ENCODE data around the gene CCNF.
"Not testable (repeated sequence)": the region's sequence is repeated elsewhere in the genome, so short reads cannot be mapped to it uniquely, and the experiment has no call there.

CCNF gene, protein sequence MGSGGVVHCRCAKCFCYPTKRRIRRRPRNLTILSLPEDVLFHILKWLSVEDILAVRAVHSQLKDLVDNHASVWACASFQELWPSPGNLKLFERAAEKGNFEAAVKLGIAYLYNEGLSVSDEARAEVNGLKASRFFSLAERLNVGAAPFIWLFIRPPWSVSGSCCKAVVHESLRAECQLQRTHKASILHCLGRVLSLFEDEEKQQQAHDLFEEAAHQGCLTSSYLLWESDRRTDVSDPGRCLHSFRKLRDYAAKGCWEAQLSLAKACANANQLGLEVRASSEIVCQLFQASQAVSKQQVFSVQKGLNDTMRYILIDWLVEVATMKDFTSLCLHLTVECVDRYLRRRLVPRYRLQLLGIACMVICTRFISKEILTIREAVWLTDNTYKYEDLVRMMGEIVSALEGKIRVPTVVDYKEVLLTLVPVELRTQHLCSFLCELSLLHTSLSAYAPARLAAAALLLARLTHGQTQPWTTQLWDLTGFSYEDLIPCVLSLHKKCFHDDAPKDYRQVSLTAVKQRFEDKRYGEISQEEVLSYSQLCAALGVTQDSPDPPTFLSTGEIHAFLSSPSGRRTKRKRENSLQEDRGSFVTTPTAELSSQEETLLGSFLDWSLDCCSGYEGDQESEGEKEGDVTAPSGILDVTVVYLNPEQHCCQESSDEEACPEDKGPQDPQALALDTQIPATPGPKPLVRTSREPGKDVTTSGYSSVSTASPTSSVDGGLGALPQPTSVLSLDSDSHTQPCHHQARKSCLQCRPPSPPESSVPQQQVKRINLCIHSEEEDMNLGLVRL

DNA sequence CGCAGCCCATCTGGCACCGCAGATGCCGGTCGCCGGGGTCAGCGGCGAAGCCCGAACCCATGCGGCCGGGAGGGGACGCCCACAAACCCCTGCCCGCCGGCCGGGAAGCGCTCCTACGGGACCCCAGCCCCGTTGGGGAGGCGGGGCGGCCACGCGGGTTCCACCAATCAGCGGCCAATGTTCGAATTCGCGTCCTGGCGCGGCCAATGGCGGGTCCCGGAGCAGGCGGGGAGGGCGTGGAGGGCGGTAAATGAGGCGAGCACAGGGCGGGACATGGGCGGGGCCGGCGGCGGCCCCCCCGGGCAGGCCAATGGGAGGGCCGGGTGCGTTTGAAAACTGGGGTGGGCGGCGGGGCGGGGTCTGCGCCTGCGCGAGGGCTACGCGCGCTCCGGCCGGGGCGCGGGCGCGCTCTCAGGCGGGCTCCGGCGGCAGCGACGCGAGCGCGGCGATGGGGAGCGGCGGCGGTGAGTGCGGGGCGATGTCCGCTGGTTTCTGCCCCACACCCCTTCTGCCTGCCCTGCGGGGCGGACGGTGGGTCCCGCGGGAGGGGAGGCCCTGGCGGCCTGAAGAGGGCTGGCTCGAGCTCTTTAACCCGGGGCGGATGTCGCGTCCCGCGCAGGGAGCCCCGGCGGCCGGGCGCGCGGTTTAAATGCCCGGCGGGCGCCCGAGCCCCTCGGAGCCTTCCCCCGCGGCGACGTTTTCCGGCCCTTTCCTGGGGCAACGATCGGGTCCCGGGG is at the start of gene CCNF:
Gene CCNF (plus strand): TSS at position 414 of the 737 bp plus-strand sequence. CDS start 35 bp downstream, at position 449.
- DNase-seq (ENCODE audit: low read depth, low spot score), result peak; percentile 99

DNA sequence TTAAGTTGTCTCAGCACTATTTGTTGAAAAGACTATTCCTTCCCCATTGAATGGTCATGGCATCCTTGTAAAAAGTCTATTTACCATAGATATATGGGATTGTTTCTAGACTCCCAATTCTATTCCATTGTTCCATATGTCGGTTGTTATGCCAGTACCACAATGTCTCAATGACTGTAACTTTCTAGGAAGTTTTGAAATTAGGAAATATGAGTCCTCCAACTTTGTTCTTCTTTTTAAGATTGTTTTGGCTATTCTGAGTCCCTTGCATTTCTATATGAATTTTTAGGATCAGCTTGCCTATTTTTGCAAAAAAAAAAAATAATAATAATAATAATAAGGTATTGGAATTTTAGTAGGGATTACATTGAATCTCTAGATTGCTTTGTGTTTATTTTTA is 45.7 kb upstream of the CCNF start:
- no peak for DNase-seq (ENCODE audit: low read depth, low spot score)

DNA sequence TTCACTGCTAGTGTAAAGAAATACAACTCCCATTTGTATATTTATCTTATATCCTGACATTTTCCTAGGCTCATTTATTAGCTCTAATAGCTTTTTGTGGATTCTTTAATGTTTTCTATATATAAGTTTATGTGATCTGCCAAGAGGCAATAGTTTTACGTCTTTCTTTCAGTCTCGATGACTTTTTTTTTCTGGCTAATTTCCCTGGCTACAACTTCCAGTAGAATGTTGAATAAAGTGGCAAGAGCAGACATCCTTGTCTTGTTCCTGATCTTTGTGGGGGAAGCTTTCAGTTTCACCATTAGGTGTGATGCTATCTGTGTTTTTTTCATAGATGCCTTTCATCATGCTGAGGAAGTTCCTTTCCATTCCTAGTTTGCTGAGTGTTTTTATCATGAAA is 44.8 kb upstream of the CCNF start:
- DNase-seq (ENCODE audit: low read depth, low spot score), result no peak

DNA sequence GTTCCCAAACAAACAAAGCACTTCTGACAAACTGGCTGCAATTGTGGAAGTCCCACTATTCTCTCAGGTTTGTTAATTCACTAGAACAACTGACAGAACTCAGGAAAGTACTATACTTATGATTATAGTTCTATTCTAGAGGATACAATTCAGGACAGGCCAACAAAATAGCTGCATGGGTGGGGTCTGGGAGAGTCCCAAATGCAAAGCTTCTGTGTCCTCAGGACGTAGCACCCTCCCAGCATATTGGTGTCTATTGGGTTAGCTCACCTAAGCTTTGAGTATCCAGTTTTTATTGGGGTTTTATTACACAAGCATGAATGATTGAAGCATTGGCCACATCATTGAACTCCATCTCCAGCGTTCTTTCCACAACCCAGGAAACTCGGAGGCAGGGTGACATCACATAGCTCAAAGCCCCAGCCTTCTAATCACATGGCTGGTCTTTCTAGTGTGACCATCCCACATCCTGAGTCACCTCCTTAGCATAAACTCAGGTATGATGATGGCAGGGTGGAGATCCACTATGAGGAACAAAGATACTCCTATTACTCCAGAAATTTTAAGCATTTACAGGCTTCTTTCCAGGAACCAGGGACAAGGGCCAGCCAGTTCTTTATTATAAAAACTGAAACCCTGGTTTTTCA is 43.9 kb upstream of the CCNF start:
- peak; percentile 57 for DNase-seq (ENCODE audit: low read depth, low spot score)

DNA sequence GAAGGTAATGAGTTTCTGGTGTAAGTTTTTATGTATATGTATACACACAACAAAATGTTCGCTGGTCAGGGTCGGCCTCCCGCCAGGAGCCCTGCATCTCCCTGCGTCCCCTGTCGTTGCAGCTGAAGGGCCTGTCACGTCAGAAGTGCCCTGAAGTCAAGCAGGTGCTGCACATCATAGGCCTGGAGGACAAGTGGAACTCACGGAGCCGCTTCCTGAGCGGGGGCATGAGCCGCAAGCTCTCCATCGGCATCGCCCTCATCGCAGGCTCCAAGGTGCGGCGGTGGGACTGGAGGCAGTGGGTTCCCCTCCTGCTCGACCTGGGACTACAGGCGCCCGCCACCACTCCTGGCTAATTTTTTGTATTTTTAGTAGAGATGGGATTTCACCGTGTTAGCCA is 43.3 kb upstream of the CCNF start:
- DNase-seq (ENCODE audit: low read depth, low spot score), result not testable (repeated sequence)

DNA sequence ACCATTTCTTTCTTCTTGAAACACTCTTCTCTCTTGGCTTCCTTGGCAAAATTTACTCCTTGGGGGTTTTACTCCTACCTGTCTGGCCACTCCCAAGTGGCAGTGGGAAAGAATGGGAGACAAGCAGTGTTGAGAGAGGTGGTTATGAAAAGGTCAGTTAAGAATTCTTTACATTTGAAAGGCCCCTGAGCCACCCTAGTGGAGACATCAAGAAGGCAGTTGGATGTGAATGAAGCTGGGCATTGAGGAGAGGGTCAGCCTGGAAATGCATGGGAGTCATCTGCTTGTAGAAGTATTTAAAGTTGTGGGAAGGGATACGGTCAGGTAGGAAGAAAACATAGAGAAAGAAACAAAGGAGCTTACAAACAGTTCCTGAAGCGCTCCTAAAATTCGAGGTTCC is 42.3 kb upstream of the CCNF start:
- DNase-seq (ENCODE audit: low read depth, low spot score), result no peak

DNA sequence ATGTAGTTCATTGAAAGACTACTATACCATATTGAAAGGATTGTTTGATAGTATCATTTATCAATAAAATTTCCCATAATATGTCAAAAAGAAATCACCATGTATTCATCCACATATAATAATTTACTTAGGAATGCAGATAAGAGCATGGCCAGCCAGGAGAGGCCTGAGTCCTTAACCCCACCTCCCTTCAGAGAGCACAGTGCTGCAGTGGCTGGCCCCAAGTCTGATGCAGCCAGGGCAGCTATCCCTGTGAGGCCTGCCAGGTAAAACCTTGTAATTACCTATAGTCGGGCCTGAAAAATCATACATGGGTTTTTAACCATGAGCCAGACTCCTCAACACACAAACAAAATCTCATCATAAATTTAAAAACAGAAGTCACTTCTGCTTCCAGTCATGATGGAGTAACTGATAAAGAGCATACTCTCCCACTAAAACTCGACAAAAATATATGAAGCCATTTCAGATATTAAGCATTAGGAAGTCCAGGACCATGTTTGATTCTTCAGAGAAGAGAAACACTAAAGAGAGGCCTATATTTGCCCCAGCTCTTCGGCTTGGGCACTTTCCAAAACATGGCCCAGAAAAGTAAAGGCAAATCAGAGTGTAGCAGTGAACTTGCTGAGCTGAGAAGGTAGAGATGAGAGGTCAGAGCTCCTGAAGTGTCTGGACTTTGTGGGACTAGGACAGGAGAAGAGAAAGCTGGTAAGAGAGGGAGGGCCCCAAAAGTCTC is 40.9 kb upstream of the CCNF start:
- no peak for DNase-seq (ENCODE audit: low read depth, low spot score)

DNA sequence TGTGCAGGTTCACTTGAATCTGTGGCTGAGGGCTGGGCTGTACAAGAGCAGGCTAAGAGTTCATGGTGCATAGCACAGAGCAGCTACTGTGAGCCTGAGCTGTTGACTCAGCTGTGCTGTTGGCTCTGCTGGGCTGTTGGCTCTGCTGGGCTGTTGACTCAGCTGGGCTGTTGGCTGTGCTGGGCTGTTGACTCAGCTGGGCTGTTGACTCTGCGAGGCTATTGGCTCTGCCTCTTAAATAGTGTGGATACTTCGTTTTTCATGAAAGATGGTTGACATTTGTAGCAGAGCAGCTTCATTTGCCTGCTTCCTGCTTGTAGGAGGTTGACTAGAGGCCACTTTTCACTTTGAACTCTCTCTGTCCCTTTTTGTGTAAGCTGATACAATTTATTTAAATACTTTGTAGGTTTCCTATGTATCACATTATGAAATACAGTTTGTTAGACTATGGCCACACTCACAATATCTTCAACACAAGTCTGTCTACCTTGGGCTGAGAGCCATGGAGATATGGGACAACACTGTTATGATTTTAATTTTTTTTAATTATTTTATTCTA is 40.3 kb upstream of the CCNF start:
- DNase-seq (ENCODE audit: low read depth, low spot score), result peak; percentile 63

DNA sequence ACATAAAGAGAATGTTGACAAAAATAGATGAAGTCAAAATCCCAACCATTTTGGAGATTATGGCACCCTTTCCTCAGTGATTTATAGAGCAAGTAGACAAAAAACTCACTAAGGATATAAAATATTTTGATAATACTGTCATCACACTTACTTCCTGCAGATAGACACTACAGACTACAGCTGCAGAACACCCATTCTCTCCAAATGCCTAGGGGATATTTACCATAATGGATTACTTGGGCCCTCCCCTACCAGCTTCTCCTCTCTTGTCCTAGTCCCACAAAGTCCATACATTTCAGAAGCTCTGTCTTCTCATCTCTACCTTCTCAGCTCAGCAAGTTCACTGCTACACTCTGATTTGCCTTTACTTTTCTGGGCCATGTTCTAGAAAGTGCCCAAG is 37.2 kb upstream of the CCNF start:
- DNase-seq (ENCODE audit: low read depth, low spot score), result no peak

DNA sequence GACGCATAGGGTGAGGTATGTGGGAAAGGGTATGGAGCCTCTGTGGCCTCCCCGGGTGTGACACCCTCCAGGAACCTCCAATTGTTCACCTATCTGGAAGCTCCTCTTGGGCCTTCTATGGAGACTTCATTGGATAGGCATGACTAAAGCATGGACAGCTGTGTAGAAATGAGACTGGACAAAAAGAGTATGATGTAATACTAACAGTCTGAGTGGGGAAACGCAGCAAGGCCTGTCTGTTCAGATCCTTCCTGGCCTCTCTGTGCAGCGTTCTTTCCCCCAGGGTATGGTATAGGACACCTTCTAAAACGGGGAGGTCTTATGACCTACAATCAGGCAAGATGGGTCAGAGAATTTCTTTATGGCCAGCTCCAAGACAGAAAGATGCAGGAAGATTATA is 30.7 kb upstream of the CCNF start:
- no peak for DNase-seq (ENCODE audit: low read depth, low spot score)

DNA sequence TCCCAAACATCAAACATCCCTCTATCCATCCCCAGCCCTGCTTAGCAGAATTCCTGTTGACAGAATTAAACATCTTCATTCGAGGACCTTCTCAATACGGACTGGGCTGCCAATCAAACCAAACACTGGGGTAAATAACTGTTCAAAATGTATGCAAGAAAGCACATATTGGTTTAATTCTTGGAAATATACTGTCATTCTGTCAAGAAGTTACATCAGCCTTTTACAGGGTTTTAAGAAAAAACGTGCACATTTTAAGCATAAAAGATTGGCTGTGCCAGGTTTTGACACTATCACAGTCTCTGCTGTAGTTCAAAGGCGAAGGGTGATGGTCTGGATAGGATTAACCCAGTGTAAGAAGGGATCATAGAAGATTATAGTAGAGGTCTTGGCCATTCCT is 25.1 kb upstream of the CCNF start:
- DNase-seq (ENCODE audit: low read depth, low spot score), result no peak

DNA sequence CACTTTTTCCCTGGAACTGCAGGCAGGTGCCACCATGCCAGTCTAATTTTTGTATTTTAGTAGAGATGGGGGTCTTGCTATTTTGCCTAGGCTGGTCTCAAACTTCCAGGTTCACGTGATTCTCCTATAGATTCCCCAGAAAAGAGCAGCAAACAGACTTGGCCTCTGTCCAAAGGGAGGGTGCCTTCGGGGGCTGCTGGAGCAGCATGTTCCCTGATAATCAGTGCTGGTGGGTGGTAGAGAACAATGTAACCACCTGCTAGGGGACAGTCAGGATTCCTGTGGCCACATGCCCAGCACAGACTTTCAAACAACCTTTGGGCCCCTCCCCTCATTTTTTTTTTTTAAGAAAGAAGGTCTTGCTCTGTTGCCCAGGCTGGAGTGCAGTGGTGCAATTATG is 14.2 kb upstream of the CCNF start:
- no peak for DNase-seq (ENCODE audit: low read depth, low spot score)

DNA sequence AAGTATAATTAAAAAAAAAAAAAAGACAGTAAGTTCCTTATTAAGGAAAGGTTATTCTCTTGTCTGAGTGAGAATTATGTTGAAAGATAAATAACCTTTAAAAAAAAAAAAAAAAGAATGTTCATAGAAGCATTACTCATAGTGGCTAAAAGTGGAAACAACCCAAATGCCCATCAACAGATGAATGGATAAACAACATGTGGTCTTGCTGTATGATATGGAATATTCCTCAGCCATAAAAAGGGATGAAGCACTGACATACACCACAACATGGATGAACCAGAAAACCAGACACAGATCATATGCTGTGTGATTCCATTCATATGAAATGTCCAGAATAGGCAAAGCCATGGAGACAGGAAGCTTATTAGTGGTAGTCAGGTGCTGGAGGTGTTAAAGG is 9.2 kb upstream of the CCNF start:
- DNase-seq (ENCODE audit: low read depth, low spot score), result no peak

DNA sequence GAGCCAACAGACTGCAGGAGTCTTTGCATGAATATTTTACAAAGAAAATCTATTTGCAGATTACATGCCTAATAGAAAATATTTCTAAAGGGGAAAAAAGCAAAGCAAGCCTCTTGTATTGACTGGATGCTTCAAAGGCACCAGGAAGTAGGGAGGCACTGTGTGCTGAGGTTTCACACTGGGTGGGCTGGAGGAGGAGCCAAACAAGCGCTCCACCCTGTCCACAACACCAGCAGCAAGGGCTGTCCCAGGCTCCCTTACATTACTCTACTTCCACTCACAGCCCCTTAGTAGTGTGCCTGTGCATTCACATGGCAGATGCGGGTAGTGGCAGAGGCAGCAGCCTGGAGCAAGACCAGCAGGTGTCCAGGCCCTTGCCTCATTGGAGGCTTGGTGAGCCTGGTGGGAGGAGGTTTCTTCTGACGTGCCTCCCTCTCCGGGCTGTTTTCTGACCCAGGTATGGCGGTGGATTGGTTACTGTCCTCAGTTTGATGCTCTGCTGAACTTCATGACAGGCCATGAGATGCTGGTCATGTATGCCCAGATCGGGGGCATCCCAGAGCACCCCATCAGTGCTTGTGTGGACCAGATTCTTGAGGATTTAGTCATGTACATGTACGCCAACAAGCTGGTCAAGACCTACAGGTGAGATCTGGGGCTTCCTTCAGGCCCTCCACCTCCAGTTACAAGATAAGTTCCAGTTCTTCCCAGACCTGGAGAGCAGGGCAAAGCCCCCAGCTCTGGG is 7.0 kb upstream of the CCNF start:
- DNase-seq (ENCODE audit: low read depth, low spot score), result no peak

DNA sequence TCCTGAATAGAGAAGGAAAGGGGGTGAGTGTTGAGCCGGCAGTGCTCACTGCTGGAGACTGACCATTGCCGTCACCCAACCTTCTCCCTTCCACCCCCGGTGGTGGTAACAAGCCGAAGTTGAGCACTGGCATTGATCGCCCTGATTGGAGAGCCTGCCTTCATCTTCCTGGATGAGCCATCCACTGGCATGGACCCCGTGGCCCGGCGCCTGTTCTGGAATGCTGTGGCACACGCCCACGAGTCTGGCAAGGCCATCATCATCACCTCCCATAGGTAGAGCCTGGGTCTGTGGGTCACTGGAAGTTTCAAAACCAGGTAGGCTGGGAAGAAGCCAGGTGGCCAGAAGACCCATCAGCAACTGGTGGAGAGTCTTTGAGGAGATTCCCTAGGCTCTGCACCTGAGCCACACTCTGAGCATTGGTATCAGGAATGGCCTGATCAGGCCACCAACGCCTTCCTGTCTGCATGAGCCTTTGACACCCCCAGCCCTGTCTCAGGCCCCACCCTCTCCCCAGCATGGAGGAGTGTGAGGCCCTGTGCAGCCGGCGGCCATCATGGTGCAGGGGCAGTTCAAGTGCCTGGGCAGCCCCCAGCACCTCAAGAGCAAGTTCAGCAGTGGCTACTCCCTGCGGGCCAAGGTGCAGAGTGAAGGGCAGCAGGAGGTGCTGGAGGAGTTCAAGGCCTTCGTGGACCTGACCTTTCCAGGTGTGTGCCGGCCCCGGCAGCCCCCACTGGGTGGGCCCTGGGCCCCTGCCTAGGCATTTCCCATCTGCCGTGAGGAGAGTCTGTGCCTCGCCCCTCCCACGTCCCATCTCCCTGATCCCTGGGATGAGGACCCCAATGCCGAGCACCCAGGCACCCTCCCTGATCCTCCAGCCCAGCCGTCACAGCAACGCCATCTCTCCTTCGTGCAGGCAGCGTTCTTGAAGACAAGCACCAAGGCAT is 4.9 kb upstream of the CCNF start:
- DNase-seq (ENCODE audit: low read depth, low spot score), result no peak

DNA sequence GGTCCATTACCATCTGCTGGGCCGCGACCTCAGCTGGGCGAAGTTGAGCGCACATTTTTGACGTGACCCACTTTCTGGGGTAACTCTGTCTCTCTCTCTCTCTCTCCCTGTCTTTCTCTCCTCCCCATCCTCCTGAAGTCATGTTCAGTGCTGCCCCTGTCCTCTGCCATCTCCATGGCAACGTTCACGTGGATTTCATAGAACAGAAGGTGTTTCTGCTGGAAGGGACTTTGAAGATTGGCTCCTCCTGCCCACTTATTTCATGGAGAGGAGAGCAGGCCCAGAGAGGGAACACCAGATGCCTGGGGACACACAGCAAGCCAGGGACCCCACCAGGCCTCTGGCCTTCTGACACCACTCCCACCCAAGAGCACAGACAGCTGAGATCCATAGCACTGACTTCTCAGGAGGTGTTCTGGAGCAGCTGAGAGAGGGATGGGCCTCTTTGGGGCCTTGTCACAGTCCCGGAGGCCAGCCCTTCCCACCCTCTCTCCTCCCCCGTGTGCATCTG is 4.2 kb upstream of the CCNF start:
- DNase-seq (ENCODE audit: low read depth, low spot score), result no peak

DNA sequence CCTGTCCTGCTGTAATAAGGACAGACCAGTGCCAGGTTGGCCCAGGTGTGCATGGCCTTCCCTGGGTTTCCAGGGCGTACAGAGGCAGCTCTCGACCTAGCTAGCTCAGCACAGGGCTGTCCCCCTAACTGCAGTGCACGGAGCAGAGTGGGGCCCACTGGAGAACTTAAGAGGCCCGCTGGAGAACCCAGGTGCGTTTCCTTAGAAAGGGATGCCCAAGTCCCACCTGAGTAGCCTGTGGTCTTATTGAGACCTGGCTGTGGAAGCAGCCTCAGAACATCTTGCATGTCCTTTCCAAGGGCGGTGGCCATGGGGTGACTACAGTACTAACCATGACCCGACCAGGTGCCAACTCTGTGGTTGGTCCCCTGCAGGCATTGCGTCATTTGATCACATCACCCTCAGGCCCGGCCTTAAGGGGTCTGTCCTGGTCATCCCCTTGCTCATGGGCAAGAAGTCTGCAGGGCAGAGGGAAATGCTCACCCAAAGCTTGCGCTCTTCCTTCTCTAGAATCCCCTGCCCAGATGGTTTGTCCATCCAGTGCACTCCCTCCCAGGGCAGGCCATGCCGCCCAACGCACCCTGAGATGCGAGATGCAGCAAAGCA is 3.3 kb upstream of the CCNF start:
- no peak for DNase-seq (ENCODE audit: low read depth, low spot score)

DNA sequence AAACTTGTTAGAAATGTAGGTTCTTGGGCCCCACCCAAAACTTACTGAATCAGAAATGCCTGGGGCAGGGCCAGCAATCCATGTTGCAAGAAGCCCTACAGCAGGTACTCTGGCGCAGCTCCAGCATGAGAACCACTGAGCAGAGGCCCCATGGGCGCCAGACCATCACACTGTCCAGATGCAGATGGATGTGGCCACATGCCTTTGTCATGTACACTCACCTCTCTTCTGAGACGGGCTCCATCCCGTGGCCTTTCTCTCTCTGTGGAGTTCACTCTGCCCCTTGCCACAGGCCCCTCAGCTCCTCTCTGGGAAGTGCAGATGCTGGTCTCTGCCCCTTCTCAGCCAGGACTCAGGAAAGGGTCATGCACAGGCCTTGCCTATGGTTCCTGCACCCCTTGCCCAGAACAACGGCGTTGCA is 2.3 kb upstream of the CCNF start:
- no peak for DNase-seq (ENCODE audit: low read depth, low spot score)
